GM18499 (cell line): Measurements from ENCODE around the gene PLEKHH3.

Experiments
- ATAC-seq: cut with Tn5 transposase; IDR thresholded peaks from one replicate; pipeline ENCODE4 v1.9.1; 2021; ENCODE audit warnings: moderate number of reproducible peaks; ENCODE audit not compliant: insufficient read depth, unreplicated experiment

Gene PLEKHH3

GRCh38 chr17:42686520-42687128 is 9.8 kb upstream of the PLEKHH3 start:
- no peak for ATAC-seq

GRCh38 chr17:42685831-42686230 is 9.0 kb upstream of the PLEKHH3 start:
- ATAC-seq: no peak

- no peak for ATAC-seq
These were observed 8.2 kb upstream of the PLEKHH3 start for GRCh38 chr17:42684929-42685556.

GRCh38 chr17:42683407-42684034 is 6.7 kb upstream of the PLEKHH3 start:
- no peak for ATAC-seq

GRCh38 chr17:42682722-42683403 is 6.1 kb upstream of the PLEKHH3 start:
- ATAC-seq: no peak

- ATAC-seq: no peak
These were observed 5.4 kb upstream of the PLEKHH3 start, which contains the start of gene CNTNAP1 for GRCh38 chr17:42681976-42682721. TSS of gene CNTNAP1 (plus strand) at chr17:42682531. CDS start at chr17:42682830, 299 bp downstream.

GRCh38 chr17:42680331-42680808 is 3.6 kb upstream of the PLEKHH3 start:
- no peak for ATAC-seq

- ATAC-seq: no peak
These were observed 2.9 kb upstream of the PLEKHH3 start for GRCh38 chr17:42679492-42680330.

- no peak for ATAC-seq
These were observed 2.2 kb upstream of the PLEKHH3 start for GRCh38 chr17:42678951-42679491.

- no peak for ATAC-seq
These were observed 1.4 kb upstream of the PLEKHH3 start for GRCh38 chr17:42677921-42678781.

- ATAC-seq: no peak
These were observed 441 bp upstream of the PLEKHH3 start for GRCh38 chr17:42677012-42677857.

- ATAC-seq: no peak
These were observed 800 bp downstream of the PLEKHH3 start for GRCh38 chr17:42675965-42676423.

- ATAC-seq: no peak
These were observed 1.3 kb downstream of the PLEKHH3 start for GRCh38 chr17:42675348-42675964.

- ATAC-seq: no peak
These were observed 1.9 kb downstream of the PLEKHH3 start for GRCh38 chr17:42674755-42675347.

- no peak for ATAC-seq
These were observed 2.7 kb downstream of the PLEKHH3 start for GRCh38 chr17:42673885-42674754.
